SK-N-SH (cell line): ENCODE results near the gene MYL12A. TPM values are rescaled to one million over a fixed set of nuclear protein-coding genes. Genes with fewer than 3 reads are reported as not detected.

Experiments used
- CTCF ChIA-PET: fragments of 300-600, 350-600 bp; formaldehyde crosslinking; extraction: SDS; loops from one replicate; lab custom pipeline; 2021; lab: Yijun Ruan, JAX
- POLR2A ChIA-PET: fragments of 350-600 bp; sonication (Branson Sonifier 250); formaldehyde crosslinking; extraction: SDS; loops from one replicate; lab custom pipeline; 2020; ENCODE audit warnings: antibody characterized with exemption, inconsistent platforms; lab: Yijun Ruan, JAX
- DNase-seq: peaks from one replicate; pipeline ENCODE4 v3.0.0; 2012
- H2AFZ ChIP-seq: fragments of 200-600 bp; sonication (generic); 2 replicates; pipeline ENCODE4 v1.8.1; 2016; ENCODE audit warnings: antibody characterized with exemption, mild to moderate bottlenecking, low read depth
- H3F3A ChIP-seq: fragments of 200-600 bp; sonication (generic); replicated peaks from 2 replicates; pipeline ENCODE3; 2016; ENCODE audit warnings: antibody characterized with exemption, mild to moderate bottlenecking; ENCODE audit not compliant: insufficient read depth
- H3K27ac ChIP-seq, 2 experiments: fragments of 200-500 bp in 1 of 2; fragments of 200-600 bp in 1 of 2; sonication (Bioruptor generic) in 1 of 2; sonication (generic), shearing (Covaris generic) in 1 of 2; 2 replicates each; pipeline versions ENCODE4 v1.5.1 to v1.6.1; 2014 to 2016; ENCODE audit warnings: low read depth in 2 of 2, inconsistent platforms in 1 of 2, low read length in 1 of 2, mild to moderate bottlenecking in 1 of 2, mixed read lengths in 1 of 2
- H3K27me3 ChIP-seq: fragments of 200-600 bp; sonication (generic), shearing (Covaris generic); 2 replicates; pipeline ENCODE4 v1.6.1; 2016; ENCODE audit warnings: mixed run types; ENCODE audit not compliant: insufficient read depth
- H3K36me3 ChIP-seq, 2 experiments: fragments of 200-500 bp in 1 of 2; fragments of 200-600 bp in 1 of 2; sonication (Bioruptor generic) in 1 of 2; sonication (generic) in 1 of 2; replicated peaks in 1 of 2; 2 replicates each; pipeline versions ENCODE3 to v1.5.1; 2014 to 2016; ENCODE audit warnings: low read length in 1 of 2, mild to moderate bottlenecking in 1 of 2; ENCODE audit not compliant: insufficient read depth in 2 of 2, control insufficient read depth in 1 of 2
- H3K4me1 ChIP-seq, 2 experiments: fragments of 200-500 bp in 1 of 2; fragments of 200-600 bp in 1 of 2; sonication (Bioruptor generic) in 1 of 2; sonication (generic), shearing (Covaris generic) in 1 of 2; 2 replicates each; pipeline versions ENCODE4 v1.5.1 to v1.6.1; 2014 to 2016; ENCODE audit warnings: low read depth in 1 of 2, low read length in 1 of 2, mixed run types in 1 of 2; ENCODE audit not compliant: insufficient read depth in 2 of 2, control insufficient read depth in 1 of 2
- H3K4me2 ChIP-seq: fragments of 200-600 bp; sonication (generic), shearing (Covaris generic); 2 replicates; pipeline ENCODE4 v1.6.1; 2017; ENCODE audit warnings: mixed run types
- H3K4me3 ChIP-seq, 2 experiments: fragments of 200-500 bp in 1 of 2; fragments of 200-600 bp in 1 of 2; sonication (Bioruptor generic) in 1 of 2; sonication (generic), shearing (Covaris generic) in 1 of 2; 2 replicates each; pipeline versions ENCODE4 v1.5.1 to v1.8.1; 2014 to 2016; ENCODE audit warnings: low read depth in 2 of 2, inconsistent platforms in 1 of 2, low read length in 1 of 2, mild to moderate bottlenecking in 1 of 2, mixed read lengths in 1 of 2, moderate library complexity in 1 of 2
- H3K79me2 ChIP-seq: fragments of 200-600 bp; sonication (generic); 2 replicates; pipeline ENCODE4 v1.8.1; 2017; ENCODE audit warnings: mild to moderate bottlenecking; ENCODE audit not compliant: insufficient read depth
- H3K9ac ChIP-seq: fragments of 200-600 bp; sonication (generic); 2 replicates; pipeline ENCODE4 v1.6.1; 2017; ENCODE audit warnings: mixed run types
- H3K9me2 ChIP-seq: fragments of 200-600 bp; sonication (generic); 2 replicates; pipeline ENCODE4 v1.6.1; 2017; ENCODE audit warnings: mixed run types
- H3K9me3 ChIP-seq: fragments of 200-600 bp; sonication (generic); 2 replicates; pipeline ENCODE4 v1.6.1; 2017; ENCODE audit warnings: mixed run types, mild to moderate bottlenecking, moderate library complexity
- H4K20me1 ChIP-seq: fragments of 200-600 bp; sonication (generic); 2 replicates; pipeline ENCODE4 v1.6.1; 2017; ENCODE audit warnings: mild to moderate bottlenecking, mixed run types; ENCODE audit not compliant: insufficient read depth
- ELF1 ChIP-seq: IDR thresholded peaks from 2 replicates; pipeline ENCODE4 v1.4.0; 2012
- GABPA ChIP-seq: IDR thresholded peaks from 2 replicates; pipeline ENCODE4 v1.4.0; 2012; ENCODE audit warnings: low read depth, mild to moderate bottlenecking
- GATA2 ChIP-seq: sonication (generic); formaldehyde crosslinking; IDR thresholded peaks from 2 replicates; pipeline ENCODE4 v1.5.0; 2020; ENCODE audit warnings: mild to moderate bottlenecking, missing genetic modification reagents
- MXI1 ChIP-seq: IDR thresholded peaks from 2 replicates; pipeline ENCODE4 v1.6.1; 2012; ENCODE audit warnings: mild to moderate bottlenecking, low read depth, low read length, improper control_type of control experiment
- POLR2AphosphoS5 ChIP-seq: IDR thresholded peaks from 2 replicates; pipeline ENCODE4 v1.6.1; 2012; ENCODE audit warnings: low read depth, low read length
- RFX5 ChIP-seq: IDR thresholded peaks from 2 replicates; pipeline ENCODE4 v1.6.1; 2012; ENCODE audit warnings: mild to moderate bottlenecking, improper control_type of control experiment, low read length
- SMC3 ChIP-seq: IDR thresholded peaks from 2 replicates; pipeline ENCODE4 v1.6.1; 2012; ENCODE audit warnings: low read depth, low read length, improper control_type of control experiment
- TCF12 ChIP-seq: IDR thresholded peaks from 2 replicates; pipeline ENCODE4 v1.4.0; 2012
- WGBS: methylation state at CpG from one replicate; pipeline ENCODE4 v1.1.6; 2017; ENCODE audit warnings: low lambda C conversion rate; 5-methylcytosine and 5-hydroxymethylcytosine counted together
- polyA plus RNA-seq, 3 experiments: library from polyadenylated mRNA; depleted of rRNA; stranded (reverse); fragments of >200 nt; gene quantifications; 2 replicates each; pipeline ENCODE4 v1.2.3, GENCODE V29; 2012
- TF ChIP-seq, protein P1 (sequence below): fragments of 200-600 bp; sonication (generic); IDR thresholded peaks from 2 replicates; pipeline ENCODE4 v1.6.1; 2017; ENCODE audit warnings: antibody characterized with exemption, mild to moderate bottlenecking, moderate library complexity
- TF ChIP-seq, protein P2 (sequence below): IDR thresholded peaks from 2 replicates; pipeline ENCODE4 v1.4.0; 2012; ENCODE audit warnings: low read depth, borderline replicate concordance

The MYL12A gene
- polyA plus RNA-seq, 1 of the 3 experiments (the other 2 are of a cell fraction), result 448 TPM

DNA sequence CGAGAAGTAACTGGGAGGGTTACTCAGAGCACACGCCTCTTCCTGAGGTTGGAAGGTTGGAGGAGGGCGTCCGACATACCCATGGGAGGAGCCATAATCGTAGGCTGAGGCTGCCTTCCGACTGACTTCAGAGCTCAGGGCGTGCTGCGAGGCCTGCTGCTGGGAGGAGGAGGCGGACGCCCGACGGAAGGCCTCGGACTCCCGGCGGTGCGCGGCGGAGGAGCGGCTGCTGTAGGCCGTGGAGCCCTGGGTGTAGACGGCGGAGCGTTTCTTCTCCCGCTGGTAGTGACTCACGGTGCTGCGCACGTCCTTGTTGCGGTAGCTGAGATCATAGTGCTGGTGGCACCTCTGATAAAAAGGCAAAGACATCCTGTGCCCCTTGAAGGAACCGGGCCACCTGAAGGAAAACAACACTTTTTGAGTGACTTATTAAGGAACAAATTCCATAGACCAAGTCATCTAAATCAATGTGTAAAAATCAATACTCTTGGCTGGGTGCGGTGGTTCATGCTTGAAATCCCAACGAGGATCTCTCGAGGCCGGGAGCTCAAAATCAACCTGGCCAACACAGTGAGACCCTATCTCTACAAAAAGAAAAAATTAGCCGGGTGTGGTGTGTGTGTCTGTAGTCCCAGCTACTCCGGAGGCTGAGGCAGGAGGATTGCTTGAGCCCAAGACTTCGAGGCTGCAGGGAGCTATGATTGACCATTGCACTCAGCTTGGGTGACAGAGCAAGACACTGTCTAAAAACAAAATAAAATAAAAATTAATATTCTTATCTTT is 32.6 kb upstream of the MYL12A start (continued):
- TF ChIP-seq, protein P1, sequence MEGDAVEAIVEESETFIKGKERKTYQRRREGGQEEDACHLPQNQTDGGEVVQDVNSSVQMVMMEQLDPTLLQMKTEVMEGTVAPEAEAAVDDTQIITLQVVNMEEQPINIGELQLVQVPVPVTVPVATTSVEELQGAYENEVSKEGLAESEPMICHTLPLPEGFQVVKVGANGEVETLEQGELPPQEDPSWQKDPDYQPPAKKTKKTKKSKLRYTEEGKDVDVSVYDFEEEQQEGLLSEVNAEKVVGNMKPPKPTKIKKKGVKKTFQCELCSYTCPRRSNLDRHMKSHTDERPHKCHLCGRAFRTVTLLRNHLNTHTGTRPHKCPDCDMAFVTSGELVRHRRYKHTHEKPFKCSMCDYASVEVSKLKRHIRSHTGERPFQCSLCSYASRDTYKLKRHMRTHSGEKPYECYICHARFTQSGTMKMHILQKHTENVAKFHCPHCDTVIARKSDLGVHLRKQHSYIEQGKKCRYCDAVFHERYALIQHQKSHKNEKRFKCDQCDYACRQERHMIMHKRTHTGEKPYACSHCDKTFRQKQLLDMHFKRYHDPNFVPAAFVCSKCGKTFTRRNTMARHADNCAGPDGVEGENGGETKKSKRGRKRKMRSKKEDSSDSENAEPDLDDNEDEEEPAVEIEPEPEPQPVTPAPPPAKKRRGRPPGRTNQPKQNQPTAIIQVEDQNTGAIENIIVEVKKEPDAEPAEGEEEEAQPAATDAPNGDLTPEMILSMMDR, result no peak
- TF ChIP-seq GATA2 (CRISPR knock-in tag) (no peak), GABPA (no peak)

DNA sequence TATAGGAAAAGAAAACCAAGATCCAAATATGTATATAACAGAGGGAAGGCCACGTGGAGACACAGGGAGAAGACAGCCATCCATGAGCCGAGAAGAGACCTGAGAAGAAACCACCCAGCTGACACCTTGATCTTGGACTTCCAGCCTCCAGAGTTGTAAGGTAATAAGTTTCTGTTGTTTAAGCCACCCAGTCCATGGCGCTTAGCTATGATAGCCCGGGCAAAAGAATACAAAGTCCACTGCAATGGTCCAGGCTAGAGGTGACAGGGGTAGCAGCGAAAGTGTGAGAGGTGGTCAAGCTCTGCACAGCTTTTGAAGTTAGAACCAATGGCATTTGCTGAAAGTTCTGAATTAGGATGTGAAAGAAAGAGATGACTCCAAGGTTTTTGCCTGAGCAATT is 30.6 kb upstream of the MYL12A start:
- Histone ChIP-seq H3K4me3 (no peak overlapping the region), H3K4me1 (peaks cover 0 to 7% of the 10 kb centered on the region in 2 experiments; a peak in 2 of 4 replicates), H3K9ac (no peak overlapping the region), H3K9me2 (no peaks in the 10 kb centered on the region), H3K9me3 (no peaks in the 10 kb centered on the region), H3K27ac (no peak overlapping the region), H3K36me3 (no peaks in the 10 kb centered on the region), H3K79me2 (no peaks in the 10 kb centered on the region), H3K4me2 (no peak overlapping the region), H4K20me1 (no peaks in the 10 kb centered on the region), H3K27me3 (no peaks in the 10 kb centered on the region), H2AFZ (no peak overlapping the region), H3F3A (no peaks in the 10 kb centered on the region)
- no peak for TF ChIP-seq MXI1
- no peak for TF ChIP-seq TCF12
- no peak for TF ChIP-seq ELF1
- no peak for TF ChIP-seq RFX5
- TF ChIP-seq SMC3, result no peak
- no peak for TF ChIP-seq POLR2AphosphoS5
- TF ChIP-seq, protein P2, sequence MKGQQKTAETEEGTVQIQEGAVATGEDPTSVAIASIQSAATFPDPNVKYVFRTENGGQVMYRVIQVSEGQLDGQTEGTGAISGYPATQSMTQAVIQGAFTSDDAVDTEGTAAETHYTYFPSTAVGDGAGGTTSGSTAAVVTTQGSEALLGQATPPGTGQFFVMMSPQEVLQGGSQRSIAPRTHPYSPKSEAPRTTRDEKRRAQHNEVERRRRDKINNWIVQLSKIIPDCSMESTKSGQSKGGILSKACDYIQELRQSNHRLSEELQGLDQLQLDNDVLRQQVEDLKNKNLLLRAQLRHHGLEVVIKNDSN, result no peak
- TF ChIP-seq, protein P1, result no peak
- ChIA-PET CTCF (no interaction called here), POLR2A (no interaction called here)
- no peak for DNase-seq
- 74% methylated on average over 5 of the region's 5 CpGs for WGBS
